Stimulated activated naive CD8-positive, alpha-beta T cell treated with anti-CD3 and anti-CD28 coated beads, Interleukin-15, Interleukin-2, amounts not matched to agents 100 ng/mL and 50 ng/mL, for 24 hours (primary cell): Measurements from ENCODE around the gene NCAM1.
A peak's percentile ranks its signal among the peaks of the same experiment; 100 is the strongest.
"Not testable (repeated sequence)": the region's sequence is repeated elsewhere in the genome, so short reads cannot be mapped to it uniquely, and the experiment has no call there.

Source experiments
- H3K27ac Mint-ChIP-seq: one replicate; pipeline ENCODE4 v1.8.0; 2021; ENCODE audit warnings: mild to moderate bottlenecking, mixed read lengths
- H3K27me3 Mint-ChIP-seq: one replicate; pipeline ENCODE4 v1.8.0; 2021; ENCODE audit warnings: mixed read lengths
- H3K36me3 Mint-ChIP-seq: one replicate; pipeline ENCODE4 v1.8.0; 2021; ENCODE audit warnings: low read depth, mixed read lengths
- H3K4me1 Mint-ChIP-seq: one replicate; pipeline ENCODE4 v1.8.0; 2021; ENCODE audit warnings: low read depth, mixed read lengths
- H3K4me3 Mint-ChIP-seq: one replicate; pipeline ENCODE4 v1.8.0; 2021; ENCODE audit warnings: mild to moderate bottlenecking, mixed read lengths
- H3K9me3 Mint-ChIP-seq: one replicate; pipeline ENCODE4 v1.8.0; 2021; ENCODE audit warnings: mixed read lengths

The NCAM1 gene

DNA sequence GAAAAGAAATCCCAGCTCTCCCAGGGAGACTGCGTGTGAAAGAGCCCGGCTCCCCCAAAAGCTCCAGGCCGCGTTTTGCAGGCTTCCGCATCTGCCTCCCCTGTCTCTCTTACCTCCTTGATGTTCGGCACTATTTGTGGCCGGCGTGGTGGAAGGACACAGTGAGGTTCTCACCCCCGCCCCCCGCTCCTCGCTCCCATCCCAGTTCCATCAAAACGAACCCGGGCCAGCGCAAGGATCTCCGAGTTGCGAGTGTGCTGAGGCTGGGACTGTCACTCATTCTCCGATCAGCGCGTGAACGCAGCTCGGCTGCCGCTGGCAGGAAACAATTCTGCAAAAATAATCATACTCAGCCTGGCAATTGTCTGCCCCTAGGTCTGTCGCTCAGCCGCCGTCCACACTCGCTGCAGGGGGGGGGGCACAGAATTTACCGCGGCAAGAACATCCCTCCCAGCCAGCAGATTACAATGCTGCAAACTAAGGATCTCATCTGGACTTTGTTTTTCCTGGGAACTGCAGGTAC, at the start of gene NCAM1:
Gene NCAM1, plus strand, starts transcription at position 275 of the 523 bp plus-strand sequence.
- Mint-ChIP-seq H3K9me3 (no peaks in the 10 kb centered on the region), H3K27me3 (peaks cover 70% of the 10 kb centered on the region), H3K4me1 (peaks cover 14% of the 10 kb centered on the region), H3K4me3 (peak within 1 kb of the TSS; percentile 80), H3K27ac (no peak within 1 kb of the TSS), H3K36me3 (peaks cover 4% of the 10 kb centered on the region)

DNA sequence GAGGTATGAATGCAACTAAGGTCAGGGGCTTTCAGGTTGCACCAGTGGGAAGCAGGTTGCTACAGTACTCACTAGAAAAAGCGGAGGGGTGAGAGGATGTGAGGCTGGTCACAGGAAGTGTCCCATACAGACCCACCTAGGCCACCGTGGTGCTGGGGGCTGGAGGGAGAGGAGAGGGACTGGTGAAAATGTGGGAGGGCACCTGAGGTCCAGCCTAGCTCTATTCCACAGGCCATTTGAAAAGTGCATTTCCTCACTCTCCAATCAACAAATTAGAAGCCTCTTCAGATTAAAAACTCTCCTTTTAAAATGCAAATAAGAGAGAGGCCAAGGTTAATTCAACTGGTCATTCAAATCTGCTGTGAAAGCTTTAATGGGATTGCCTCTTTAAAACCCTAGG, 38.6 kb upstream of the NCAM1 start:
- Mint-ChIP-seq H3K4me1 (no peaks in the 10 kb centered on the region), H3K36me3 (no peaks in the 10 kb centered on the region), H3K27me3 (no peaks in the 10 kb centered on the region), H3K4me3 (no peak overlapping the region), H3K9me3 (peaks cover 15% of the 10 kb centered on the region), H3K27ac (no peak overlapping the region)

- not testable (repeated sequence) for H3K36me3 Mint-ChIP-seq, H3K9me3 Mint-ChIP-seq, H3K27ac Mint-ChIP-seq, H3K4me1 Mint-ChIP-seq, H3K4me3 Mint-ChIP-seq, H3K27me3 Mint-ChIP-seq
Observed at GRCh38 chr11:112924836-112925235, 36.4 kb upstream of the NCAM1 start.

- Mint-ChIP-seq H3K27ac (no peak overlapping the region), H3K36me3 (no peaks in the 10 kb centered on the region)
Observed at GRCh38 chr11:112925516-112926310, 35.5 kb upstream of the NCAM1 start.

DNA sequence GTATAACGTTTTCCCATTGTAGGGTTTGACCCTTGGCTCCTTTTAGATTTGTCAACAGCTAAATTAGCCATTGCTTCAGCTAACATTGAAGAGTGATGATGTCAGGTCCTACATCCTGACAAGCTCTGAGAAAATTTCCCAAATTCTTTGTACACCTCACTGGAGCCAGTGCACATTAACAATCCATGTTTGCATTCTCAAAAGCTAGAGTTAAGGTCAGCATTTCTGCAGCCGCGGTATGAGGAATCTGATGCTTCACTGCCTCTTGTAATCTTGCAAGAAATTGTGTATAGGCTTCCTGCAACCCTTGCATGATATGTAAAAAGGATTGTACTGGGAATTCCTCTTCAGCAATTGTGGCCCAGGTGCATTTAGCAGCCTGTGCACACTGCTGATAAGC, 33.1 kb upstream of the NCAM1 start:
- Mint-ChIP-seq H3K27me3 (peaks cover 11% of the 10 kb centered on the region), H3K9me3 (peaks cover 12% of the 10 kb centered on the region), H3K4me1 (no peaks in the 10 kb centered on the region), H3K36me3 (no peaks in the 10 kb centered on the region), H3K27ac (no peak overlapping the region), H3K4me3 (no peak overlapping the region)

More at GRCh38 chr11:112925516-112926310, 35.5 kb upstream of the NCAM1 start:
- H3K4me1 Mint-ChIP-seq: no peaks in the 10 kb centered on the region
- peaks cover 7% of the 10 kb centered on the region for H3K9me3 Mint-ChIP-seq
- H3K4me3 Mint-ChIP-seq: no peak overlapping the region
- H3K27me3 Mint-ChIP-seq: peaks cover 3% of the 10 kb centered on the region

DNA sequence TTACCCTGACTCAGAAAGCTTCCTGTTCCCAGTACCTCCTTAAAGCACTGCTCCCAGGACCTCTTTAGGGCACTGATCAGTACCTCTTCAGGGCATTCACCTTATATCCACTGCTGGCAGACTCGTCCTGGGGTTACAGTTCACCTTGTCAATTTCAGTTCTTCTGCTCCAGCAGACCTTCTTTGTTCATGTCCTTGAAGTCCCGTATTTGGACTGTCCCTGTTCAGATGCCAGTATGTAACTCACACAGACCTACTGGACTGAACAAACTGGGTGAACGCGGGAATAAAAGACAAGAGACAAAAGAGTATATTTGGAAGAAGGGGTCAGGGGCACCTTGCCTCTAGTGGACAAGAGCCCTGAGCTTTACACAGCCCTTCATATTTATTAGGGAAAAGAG, 31.8 kb upstream of the NCAM1 start:
- Mint-ChIP-seq H3K4me3 (no peak overlapping the region), H3K4me1 (no peaks in the 10 kb centered on the region), H3K27ac (no peak overlapping the region), H3K36me3 (no peaks in the 10 kb centered on the region), H3K27me3 (peaks cover 12% of the 10 kb centered on the region), H3K9me3 (peaks cover 9% of the 10 kb centered on the region)

DNA sequence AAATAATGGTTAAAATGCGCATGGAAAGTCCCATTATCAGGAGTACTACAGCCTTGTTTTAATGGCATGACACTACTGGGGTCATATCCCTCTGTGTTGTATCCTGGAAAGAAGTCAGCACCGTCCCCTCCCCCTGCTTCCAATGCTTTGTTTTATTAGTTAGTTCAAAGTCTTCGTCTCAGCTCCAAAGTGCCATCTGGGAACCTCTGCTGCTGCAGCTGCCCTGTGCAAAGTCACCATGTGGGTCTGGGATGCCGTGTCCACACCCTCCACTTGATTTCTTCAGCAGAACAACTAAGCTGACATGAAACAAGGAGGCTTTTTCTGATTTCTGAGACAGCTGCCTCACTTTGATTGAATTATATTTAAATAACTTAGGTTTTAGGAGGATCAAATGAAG, 29.5 kb upstream of the NCAM1 start:
- Mint-ChIP-seq H3K27ac (no peak overlapping the region), H3K36me3 (no peaks in the 10 kb centered on the region), H3K27me3 (peaks cover 12% of the 10 kb centered on the region)

DNA sequence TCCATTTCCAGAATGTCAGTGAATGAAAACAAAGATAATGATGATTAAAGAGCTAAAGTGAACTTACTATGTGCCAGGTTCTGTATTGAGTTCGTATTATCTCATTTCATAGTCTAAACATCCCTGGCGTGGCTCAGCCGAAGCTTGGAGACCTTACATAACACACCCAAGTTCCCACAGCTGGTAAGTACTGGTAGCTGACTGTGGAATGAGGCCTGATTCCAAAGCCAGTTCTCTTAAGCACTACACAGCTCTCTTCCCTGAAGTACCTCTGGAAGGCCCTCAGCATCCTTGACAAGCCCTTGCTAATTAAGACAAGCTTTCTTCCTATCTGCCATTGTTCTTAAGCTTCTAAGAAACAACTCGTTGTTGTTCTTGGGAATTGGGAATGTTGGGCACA, 28.6 kb upstream of the NCAM1 start:
- Mint-ChIP-seq H3K4me3 (no peak overlapping the region), H3K27me3 (peaks cover 12% of the 10 kb centered on the region), H3K4me1 (no peaks in the 10 kb centered on the region), H3K27ac (no peak overlapping the region), H3K36me3 (no peaks in the 10 kb centered on the region), H3K9me3 (peaks cover 9% of the 10 kb centered on the region)

More for the DNA sequence above, 29.5 kb upstream of the NCAM1 start:
- Mint-ChIP-seq H3K4me1 (no peaks in the 10 kb centered on the region), H3K4me3 (no peak overlapping the region), H3K9me3 (peaks cover 9% of the 10 kb centered on the region)

DNA sequence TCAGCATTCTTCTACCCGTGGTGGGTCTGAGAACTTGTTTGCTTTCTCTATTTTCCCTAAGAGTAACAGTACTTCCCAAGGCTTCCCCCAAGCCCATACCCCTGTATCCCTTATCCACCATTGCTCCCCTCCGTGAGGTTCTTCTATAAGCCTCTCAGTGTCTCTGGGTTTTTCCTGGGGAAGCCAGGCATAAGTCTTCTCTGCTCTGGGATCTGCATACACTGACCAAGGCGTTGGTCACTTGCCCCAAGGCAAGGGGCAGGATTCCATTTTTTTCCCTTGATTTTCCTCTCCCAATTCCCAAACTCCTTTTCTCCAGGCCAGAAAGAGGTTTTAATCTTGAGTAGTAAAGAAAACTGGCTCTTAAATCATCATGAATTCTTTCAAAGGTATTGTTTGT, 27.2 kb upstream of the NCAM1 start:
- Mint-ChIP-seq H3K27me3 (peaks cover 19% of the 10 kb centered on the region), H3K36me3 (no peaks in the 10 kb centered on the region), H3K4me1 (no peaks in the 10 kb centered on the region), H3K4me3 (no peak overlapping the region), H3K27ac (no peak overlapping the region), H3K9me3 (peaks cover 9% of the 10 kb centered on the region)

GRCh38 chr11:112941104-112941503, 20.1 kb upstream of the NCAM1 start:
- H3K4me3 Mint-ChIP-seq: no peak overlapping the region
- no peaks in the 10 kb centered on the region for H3K4me1 Mint-ChIP-seq
- peaks cover 30% of the 10 kb centered on the region for H3K27me3 Mint-ChIP-seq
- no peak overlapping the region for H3K27ac Mint-ChIP-seq
- H3K9me3 Mint-ChIP-seq: no peaks in the 10 kb centered on the region
- no peaks in the 10 kb centered on the region for H3K36me3 Mint-ChIP-seq

GRCh38 chr11:112942966-112943643, 18.1 kb upstream of the NCAM1 start:
- no peaks in the 10 kb centered on the region for H3K36me3 Mint-ChIP-seq
- H3K4me3 Mint-ChIP-seq: no peak overlapping the region
- H3K27me3 Mint-ChIP-seq: peaks cover 34% of the 10 kb centered on the region
- no peaks in the 10 kb centered on the region for H3K4me1 Mint-ChIP-seq
- H3K9me3 Mint-ChIP-seq: no peaks in the 10 kb centered on the region
- no peak overlapping the region for H3K27ac Mint-ChIP-seq

GRCh38 chr11:112946866-112947265, 14.4 kb upstream of the NCAM1 start:
- Mint-ChIP-seq H3K36me3 (no peaks in the 10 kb centered on the region), H3K27ac (no peak overlapping the region), H3K27me3 (peaks cover 36% of the 10 kb centered on the region), H3K4me3 (no peak overlapping the region), H3K9me3 (no peaks in the 10 kb centered on the region), H3K4me1 (no peaks in the 10 kb centered on the region)

DNA sequence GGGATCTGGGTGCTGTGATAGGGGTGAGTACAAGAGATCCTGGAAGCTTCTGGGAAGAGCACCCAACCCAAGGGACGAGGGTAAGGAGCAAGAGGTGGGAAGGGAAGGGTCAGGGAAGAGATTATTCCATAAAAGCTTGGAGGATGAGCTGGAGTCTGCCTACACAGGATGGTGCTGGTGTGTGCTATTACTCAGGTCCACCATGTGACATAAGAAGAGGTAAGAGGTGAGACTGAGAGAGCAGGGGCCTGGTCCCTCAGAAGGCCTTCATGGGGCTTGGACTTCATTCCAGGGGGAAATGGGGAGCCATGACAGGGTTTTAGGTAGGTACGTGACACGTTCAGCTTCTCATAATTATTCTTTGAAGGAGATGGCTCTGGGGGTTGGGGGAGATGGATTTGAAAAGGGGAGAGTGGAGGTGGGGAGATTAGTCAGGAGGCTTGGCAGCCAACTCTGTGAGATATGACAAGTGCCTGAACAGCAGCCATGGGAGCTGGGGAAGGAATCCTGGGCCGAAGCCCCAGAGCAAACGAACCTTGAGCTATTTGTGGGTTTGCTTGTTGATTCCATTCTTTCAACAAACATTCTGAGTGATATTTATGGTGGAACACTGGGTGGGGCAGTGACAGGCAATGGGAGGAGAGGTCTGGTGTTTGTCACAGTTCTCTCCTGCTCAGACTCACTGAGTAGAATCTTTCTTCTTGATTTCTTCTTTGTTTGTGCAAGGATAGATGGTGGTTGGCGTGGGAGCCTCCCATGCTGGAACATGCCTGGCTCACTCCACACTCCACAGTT, 11.2 kb upstream of the NCAM1 start:
- peaks cover 3% of the 10 kb centered on the region for H3K9me3 Mint-ChIP-seq

DNA sequence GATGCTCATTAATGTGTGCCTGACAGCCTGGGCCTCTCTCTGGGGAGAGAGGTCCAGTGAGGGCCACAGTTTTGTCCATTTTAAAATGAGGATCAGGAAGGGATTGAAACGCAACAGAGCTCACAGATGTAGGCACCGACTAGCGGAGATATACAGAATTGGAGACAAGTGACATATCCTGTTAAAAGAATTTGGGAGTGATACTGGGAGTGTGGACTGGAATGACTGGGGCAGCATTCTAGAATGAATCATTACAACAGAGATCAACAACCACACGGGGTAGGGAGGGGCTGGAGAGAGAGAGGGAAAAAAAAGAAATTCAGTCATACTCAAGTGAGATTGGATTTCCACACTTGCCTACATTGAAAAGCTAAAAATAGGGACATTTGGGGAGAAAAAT, 2.5 kb upstream of the NCAM1 start:
- peaks cover 62% of the 10 kb centered on the region for H3K27me3 Mint-ChIP-seq
- H3K27ac Mint-ChIP-seq: no peak overlapping the region
- H3K4me3 Mint-ChIP-seq: no peak overlapping the region
- peaks cover 6% of the 10 kb centered on the region for H3K9me3 Mint-ChIP-seq
- peaks cover 14% of the 10 kb centered on the region for H3K4me1 Mint-ChIP-seq
- peaks cover 4% of the 10 kb centered on the region for H3K36me3 Mint-ChIP-seq

More for the DNA sequence above, 11.2 kb upstream of the NCAM1 start:
- H3K27me3 Mint-ChIP-seq: peaks cover 35% of the 10 kb centered on the region
- no peak overlapping the region for H3K4me3 Mint-ChIP-seq
- no peak overlapping the region for H3K27ac Mint-ChIP-seq
- H3K36me3 Mint-ChIP-seq: no peaks in the 10 kb centered on the region
- H3K4me1 Mint-ChIP-seq: no peaks in the 10 kb centered on the region
